GM19372 (cell line): ENCODE measurements around the gene MNAT1.
A peak's percentile ranks its signal among the peaks of the same experiment; 100 is the strongest.
"Not testable (repeated sequence)": the region's sequence is repeated elsewhere in the genome, so short reads cannot be mapped to it uniquely, and the experiment has no call there.

Experiments used
- ATAC-seq: cut with Tn5 transposase; IDR thresholded peaks from one replicate; pipeline ENCODE4 v1.9.1; 2021; ENCODE audit warnings: mild to moderate bottlenecking, low read depth, moderate library complexity; ENCODE audit not compliant: unreplicated experiment

The MNAT1 gene

GRCh38 chr14:60736494-60736893 is 1.9 kb downstream of the MNAT1 start:
- ATAC-seq: no peak

DNA sequence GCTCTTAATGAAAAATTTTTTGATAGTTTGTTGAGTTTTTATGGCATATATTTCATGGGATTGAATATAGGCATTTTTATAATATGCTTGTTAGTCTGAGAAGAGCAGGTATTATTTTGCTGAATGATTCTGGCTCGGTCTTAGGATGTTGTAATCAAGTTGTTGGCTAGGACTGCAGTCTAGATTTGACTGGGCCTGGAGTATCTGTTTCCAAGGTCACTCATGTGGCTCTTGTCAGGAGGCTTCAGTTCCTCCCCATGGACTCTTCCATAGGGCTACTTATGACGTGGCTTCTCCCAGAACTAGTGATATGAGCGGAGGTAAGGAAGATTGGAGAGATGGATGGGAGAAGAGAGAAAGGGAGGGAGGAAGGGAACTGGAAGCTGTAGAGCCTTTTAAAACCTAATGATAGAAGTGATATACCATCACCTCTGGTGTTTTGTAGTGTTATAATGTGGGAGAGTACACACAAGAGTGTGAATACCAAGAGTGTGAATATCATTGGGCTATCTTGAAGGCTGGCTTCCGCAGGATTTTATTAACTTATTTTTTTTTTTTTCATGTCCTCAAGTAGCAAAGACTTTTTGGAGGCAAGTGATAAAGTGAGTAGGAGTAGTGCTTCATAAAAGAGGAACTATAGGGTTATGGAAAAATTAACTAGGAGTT is 4.4 kb downstream of the MNAT1 start:
- no peak for ATAC-seq

DNA sequence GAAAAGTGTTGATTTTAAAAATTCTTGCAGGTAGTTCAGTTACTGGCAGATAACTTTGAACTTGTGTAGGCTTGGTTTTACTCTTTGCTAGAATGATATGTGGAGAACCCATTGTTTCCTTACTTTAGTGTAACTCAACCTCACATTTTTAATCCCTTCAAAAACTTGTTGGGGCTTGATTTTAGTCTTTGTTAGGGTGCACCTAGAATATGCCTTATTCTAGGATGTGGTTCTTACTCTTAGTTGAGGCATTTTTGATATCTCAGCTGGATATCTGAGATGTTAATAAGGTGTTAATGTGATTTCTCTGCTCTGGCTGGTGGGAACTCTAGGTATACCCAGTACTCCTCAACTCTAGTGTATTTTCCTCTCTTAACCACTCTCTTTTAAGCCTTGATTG is 10.0 kb downstream of the MNAT1 start:
- no peak for ATAC-seq

DNA sequence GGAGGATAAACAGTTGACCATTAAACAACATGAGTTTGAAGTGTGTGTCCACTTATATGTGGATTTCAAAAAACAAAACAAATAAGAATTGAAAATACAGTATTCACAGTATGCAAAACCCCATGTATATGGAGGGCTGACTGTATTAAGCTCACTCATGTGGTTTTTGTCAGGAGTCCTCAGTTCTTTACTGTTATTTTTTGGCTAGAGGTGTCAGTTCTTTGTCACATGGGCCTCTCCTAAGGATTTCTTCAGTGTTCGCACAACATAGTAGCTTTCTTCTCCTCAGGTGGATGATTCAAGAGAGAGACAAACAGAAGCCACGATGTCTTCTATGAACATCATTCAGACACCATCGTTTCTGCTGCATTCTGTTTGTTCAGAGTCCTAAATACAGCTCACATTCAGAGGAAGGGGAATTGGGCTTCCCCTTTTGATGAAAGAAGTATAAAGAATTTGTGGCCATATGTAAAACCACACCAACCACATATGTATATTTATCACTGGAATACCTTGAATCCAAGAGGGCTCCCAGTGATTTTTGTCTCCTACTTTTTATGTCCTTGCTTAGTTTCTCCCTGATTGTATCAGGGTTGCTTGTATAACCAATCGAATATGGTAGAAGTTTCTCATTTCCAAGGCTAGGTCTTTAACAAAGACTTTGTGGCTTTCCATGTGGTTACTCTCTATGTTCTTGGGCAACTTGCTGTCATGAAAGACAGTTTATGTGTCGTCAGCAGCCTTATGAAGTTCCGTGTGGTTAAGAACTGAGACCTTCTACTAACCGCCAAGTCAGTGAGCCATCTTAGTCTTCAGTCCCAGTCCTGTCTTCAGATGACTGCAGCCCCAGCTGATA is 18.9 kb downstream of the MNAT1 start:
- ATAC-seq: peak; percentile 97

GRCh38 chr14:60756847-60757246 is 22.3 kb downstream of the MNAT1 start:
- no peak for ATAC-seq

DNA sequence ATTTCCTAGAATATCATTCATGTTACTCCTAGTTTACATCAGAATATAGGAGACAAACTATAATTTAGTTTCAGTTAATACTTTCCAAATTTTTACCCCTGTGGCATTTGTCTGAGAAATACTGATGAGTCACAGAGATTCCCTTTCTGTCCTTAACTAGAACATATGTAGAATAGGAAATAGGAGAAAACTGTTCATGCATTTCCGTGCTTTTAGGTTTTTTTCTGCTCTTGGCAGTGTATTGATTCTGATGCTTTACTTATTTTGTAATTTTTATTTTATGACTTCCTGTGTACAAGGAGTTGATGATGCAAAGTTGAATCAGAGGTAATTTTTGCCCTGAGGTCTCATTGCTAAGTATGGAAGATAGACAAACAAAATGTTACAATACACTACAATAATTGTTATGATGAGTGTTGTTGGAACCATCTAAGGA is 23.0 kb downstream of the MNAT1 start:
- ATAC-seq: no peak

GRCh38 chr14:60758885-60759284 is 24.3 kb downstream of the MNAT1 start:
- ATAC-seq: no peak

DNA sequence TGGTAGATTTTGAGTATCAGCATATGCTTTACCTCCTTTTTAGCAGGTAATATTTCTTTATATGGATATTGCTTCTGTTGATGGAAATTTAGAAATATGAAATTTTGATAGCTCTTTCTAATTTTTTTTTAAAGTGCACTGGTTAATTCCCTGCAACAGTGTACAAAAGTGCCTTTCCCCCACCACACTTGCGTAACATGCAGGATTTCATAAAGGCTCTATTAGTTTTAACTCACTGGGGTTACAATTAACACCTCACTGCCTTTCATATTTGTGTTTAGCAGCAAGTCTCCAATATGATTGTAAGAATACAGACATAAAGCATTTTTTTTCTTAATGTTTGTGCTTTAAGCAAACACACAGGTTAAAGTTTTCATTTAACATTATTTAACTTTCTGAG is 25.6 kb downstream of the MNAT1 start:
- no peak for ATAC-seq

- no peak for ATAC-seq
Observed at GRCh38 chr14:60760644-60761364, 26.2 kb downstream of the MNAT1 start.

GRCh38 chr14:60768602-60769001 is 34.0 kb downstream of the MNAT1 start:
- no peak for ATAC-seq

DNA sequence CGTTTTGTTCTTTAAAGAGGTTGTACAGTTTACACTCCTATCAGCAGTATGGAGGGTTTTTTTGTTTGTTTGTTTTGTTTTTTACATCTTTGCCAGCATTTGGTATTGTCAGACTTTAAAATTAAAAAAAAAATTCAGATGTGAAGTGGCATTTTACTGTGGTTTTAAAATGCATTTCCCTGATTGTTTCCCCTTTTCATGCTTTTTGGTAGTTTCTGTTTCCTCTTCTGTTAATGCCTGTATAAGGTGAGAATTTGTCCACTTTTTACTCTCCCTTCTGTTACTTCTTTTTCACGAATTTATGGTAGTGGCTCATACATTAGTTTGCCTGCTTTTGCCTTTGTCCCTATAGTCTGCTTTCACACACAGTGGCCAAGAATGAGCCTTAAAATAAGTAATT is 36.6 kb downstream of the MNAT1 start:
- ATAC-seq: no peak

DNA sequence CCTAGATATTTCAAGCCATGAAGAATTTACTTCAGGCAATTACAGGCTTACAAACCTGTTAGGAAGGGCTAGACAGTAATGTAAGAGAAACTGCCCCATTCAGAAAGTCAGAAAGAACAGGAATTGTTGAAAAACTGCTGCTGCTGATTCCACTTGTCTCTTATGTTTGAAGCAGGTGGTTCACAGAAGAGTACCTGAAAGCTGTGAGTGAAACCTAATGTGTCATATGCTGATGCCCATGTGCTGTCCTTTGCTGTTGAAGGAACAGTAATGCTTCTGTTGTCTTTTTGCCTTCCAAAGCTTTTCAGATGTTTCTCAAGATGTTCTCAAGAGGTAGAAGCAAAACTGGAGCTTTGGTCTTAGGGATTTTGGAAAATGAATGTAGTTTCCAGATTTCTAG is 39.0 kb downstream of the MNAT1 start:
- no peak for ATAC-seq

GRCh38 chr14:60775296-60775695 is 40.7 kb downstream of the MNAT1 start:
- no peak for ATAC-seq

- ATAC-seq: no peak
Observed at GRCh38 chr14:60777856-60778578, 43.5 kb downstream of the MNAT1 start.

GRCh38 chr14:60779745-60780514 is 45.4 kb downstream of the MNAT1 start:
- ATAC-seq: not testable (repeated sequence)

DNA sequence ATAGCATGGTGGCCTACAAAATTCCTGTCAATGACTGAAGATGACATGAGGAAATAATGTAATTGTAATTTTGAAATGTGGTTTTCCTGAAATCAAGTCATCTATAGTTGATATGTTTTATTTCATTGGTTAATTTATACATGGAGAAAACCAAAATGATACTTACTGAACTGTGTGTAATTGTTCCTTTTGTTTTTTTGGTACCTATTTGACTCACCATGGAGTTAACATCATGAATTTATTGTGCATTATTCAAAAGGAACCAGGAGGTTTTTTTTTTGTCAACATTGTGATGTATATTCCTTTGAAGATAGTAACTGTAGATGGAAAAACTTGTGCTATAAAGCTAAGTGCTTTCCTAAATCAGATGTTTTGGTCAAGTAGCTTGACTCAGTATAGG is 46.0 kb downstream of the MNAT1 start:
- ATAC-seq: not testable (repeated sequence)

DNA sequence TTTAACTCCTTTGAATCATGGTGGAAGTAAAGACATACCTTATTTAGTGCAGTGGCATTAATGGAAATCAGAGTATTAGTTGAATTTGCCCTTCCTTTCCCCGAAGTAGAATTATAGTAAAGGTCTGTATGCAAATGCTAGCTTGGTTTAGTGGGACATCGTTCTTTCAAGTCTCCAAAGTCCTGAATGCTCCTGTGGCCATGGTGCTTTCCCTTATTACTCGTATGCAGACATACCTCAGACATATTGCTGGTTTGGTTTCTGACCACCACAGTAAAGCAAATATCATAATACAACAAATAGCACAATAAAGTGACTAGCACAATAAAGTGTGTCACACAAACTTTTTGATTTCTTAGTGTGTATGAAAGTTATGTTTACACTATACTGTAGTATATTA is 52.3 kb downstream of the MNAT1 start:
- ATAC-seq: no peak

DNA sequence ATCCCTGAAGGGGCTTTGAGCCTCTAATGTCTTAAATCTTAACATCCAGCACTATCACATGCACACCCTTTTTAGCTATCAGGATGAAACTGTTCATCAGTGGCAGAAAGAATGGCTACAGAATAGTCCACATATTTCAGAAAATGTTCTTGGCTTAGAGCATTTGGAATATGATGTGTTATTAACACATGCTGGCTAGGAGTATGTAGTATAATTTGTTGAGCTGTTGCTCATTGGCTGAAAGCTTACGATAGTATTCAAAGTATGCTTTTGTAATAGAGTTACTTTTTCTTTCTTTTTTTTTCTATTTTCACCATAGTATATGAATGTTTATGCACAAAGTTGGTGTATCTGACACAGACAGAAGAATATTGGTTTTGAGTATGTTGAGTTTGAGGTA is 55.1 kb downstream of the MNAT1 start:
- no peak for ATAC-seq

- ATAC-seq: no peak
Observed at GRCh38 chr14:60790850-60791249, 56.3 kb downstream of the MNAT1 start.

DNA sequence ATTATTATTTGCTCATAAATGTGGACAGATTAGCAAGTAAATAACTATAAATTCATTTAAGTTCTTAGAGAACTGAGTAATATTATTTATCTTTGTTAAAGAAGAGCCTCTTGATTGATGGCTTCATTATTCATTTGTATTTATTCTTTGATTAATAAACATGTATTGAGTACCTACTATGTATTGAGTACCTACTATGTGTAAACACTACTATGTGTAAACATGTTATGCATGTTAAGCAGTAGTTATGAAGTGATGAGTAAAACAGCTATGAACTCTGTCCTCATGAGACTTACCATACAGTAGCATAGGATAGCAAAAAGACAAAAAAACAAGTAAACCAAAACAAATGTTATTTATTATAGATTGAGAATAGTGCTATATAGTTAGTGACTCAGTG is 61.9 kb downstream of the MNAT1 start:
- no peak for ATAC-seq
